Retinal pigment epithelial cell (primary cell): ENCODE results near the gene MARS1.
"Not testable (repeated sequence)": the region's sequence is repeated elsewhere in the genome, so short reads cannot be mapped to it uniquely, and the experiment has no call there.

Experiments
- DNase-seq: peaks from one replicate; pipeline ENCODE4 v3.0.0-alpha.2; 2010; ENCODE audit warnings: low read depth
- H3K4me3 ChIP-seq: 2 replicates; pipeline ENCODE4 v1.5.1; 2011; ENCODE audit warnings: mild to moderate bottlenecking, low read length, control low read depth, moderate library complexity
- CTCF ChIP-seq: conservative IDR thresholded peaks from 2 replicates; pipeline ENCODE4 v1.5.1; 2011; ENCODE audit warnings: low read depth, low read length, control low read depth, inconsistent platforms

MARS1 gene

DNA sequence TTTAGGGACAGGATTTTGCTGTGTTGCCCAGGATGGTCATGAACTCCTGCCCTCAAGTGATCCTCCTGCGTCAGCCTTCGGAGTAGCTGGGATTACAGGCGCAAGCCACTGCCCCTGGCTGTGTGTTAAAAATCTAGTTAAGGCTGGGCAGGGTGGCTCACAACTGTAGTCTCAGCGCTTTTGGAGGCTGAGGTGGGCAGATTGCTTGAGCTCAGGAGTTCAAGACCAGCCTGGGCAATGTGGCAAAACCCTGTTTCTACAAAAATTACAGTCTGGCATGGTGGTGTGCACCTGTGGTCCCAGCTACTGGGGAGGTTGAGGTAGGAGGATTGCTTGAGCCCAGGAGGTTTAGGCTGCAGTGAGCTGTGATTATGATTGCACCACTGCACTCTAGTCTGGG, 23.3 kb downstream of the MARS1 start:
- H3K4me3 ChIP-seq, result no peak overlapping the region
- DNase-seq, result no peak
- TF ChIP-seq CTCF, result no peak

- H3K4me3 ChIP-seq, result no peak overlapping the region
- no peak for TF ChIP-seq CTCF
Observed at GRCh38 chr12:57511588-57512325, 23.9 kb downstream of the MARS1 start.

GRCh38 chr12:57512665-57513064, 24.8 kb downstream of the MARS1 start:
- no peak for TF ChIP-seq CTCF
- no peak for DNase-seq
- H3K4me3 ChIP-seq, result no peak overlapping the region

More at GRCh38 chr12:57511588-57512325, 23.9 kb downstream of the MARS1 start:
- DNase-seq, result no peak

- no peak for DNase-seq
- TF ChIP-seq CTCF, result no peak
- H3K4me3 ChIP-seq, result no peak overlapping the region
Observed at GRCh38 chr12:57513266-57513665, 25.4 kb downstream of the MARS1 start.

- H3K4me3 ChIP-seq, DNase-seq: not testable (repeated sequence)
Observed at GRCh38 chr12:57513677-57514076, 25.8 kb downstream of the MARS1 start.

GRCh38 chr12:57514246-57514645, 26.4 kb downstream of the MARS1 start:
- DNase-seq, result not testable (repeated sequence)

GRCh38 chr12:57514720-57515407, 27.0 kb downstream of the MARS1 start:
- no peak for TF ChIP-seq CTCF
- no peak overlapping the region for H3K4me3 ChIP-seq
- no peak for DNase-seq

More at GRCh38 chr12:57514246-57514645, 26.4 kb downstream of the MARS1 start:
- H3K4me3 ChIP-seq, result not testable (repeated sequence)

DNA sequence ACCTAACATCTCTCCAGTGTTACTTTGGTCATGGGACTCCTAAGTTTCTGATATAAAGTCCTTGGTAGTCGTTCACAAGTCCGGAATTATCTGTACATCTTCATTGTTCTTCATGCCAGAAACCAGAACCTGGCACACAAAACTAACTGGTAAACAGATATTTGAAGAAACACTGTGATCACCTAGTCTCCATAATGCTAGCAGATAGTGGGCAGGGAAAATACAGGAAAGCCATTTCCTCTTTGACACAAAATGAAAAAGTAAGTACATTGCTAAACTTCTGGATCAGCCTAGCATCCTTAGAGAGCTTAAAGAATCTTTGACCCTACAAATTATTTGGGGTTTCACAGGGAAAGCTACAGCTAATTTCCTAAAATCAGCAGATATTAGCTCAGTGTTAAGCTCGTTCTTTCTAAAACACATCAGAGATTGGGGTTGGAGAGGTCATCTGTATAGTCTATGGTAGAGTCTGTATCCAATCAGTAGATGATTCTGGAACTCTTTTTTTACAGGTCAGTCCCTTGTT, 27.6 kb downstream of the MARS1 start:
- no peak for TF ChIP-seq CTCF
- DNase-seq, result no peak
- no peak overlapping the region for H3K4me3 ChIP-seq
